ENCODE results near the gene ZNF598. TPM values are rescaled to one million over a fixed set of nuclear protein-coding genes. Genes with fewer than 3 reads are reported as not detected.

ZNF598 gene
- total RNA-seq, 4 donors from 2014 or later: 37.0 to 83.1 (median 49.2) TPM

- WGBS, 2 donors: 90 to 93% methylated on average over 8 of the region's 8 CpGs
- Histone ChIP-seq H3K36me3 (peaks cover 8 to 23% (median 12%) of the 10 kb centered on the region in 3 donors), H3K27ac (peak overlapping the region in 2 of 4 donors; percentile 2 to 92), H3K4me3 (no peak overlapping the region), H3K27me3 (no peaks in the 10 kb centered on the region), H3K4me1 (peaks cover 4 to 71% (median 61%) of the 10 kb centered on the region in 4 donors), H3K9me3 (no peaks in the 10 kb centered on the region)
- no peak for DNase-seq (ENCODE audit: low spot score in 2 of 2)
- TF ChIP-seq POLR2A (IDR thresholded peaks at IDR 0.05) (no peak), CTCF (IDR thresholded peaks at IDR 0.05) (no peak), EP300 (IDR thresholded peaks at IDR 0.05) (no peak)
These were observed 3.3 kb downstream of the ZNF598 start for GRCh38 chr16:2006317-2006716.

GRCh38 chr16:2005646-2006045, 4.0 kb downstream of the ZNF598 start:
- DNase-seq (ENCODE audit: low spot score in 2 of 2): no peak
- Histone ChIP-seq H3K9me3 (no peaks in the 10 kb centered on the region), H3K4me1 (peaks cover 4 to 69% (median 61%) of the 10 kb centered on the region in 4 donors), H3K36me3 (peaks cover 8 to 30% (median 16%) of the 10 kb centered on the region in 3 donors), H3K4me3 (no peak overlapping the region), H3K27ac (peak overlapping the region in 3 of 4 donors; percentile 62 to 92 (median 75)), H3K27me3 (no peaks in the 10 kb centered on the region)
- 23 to 51% methylated on average over 15 to 18 of the region's 21 CpGs for WGBS, 2 donors
- TF ChIP-seq EP300 (IDR thresholded peaks at IDR 0.05) (no peak), CTCF (IDR thresholded peaks at IDR 0.05) (peak in 3 of 5 experiments; percentile 6 to 57 (median 36)), POLR2A (IDR thresholded peaks at IDR 0.05) (no peak)

GRCh38 chr16:2004795-2005517, 4.7 kb downstream of the ZNF598 start:
- Histone ChIP-seq H3K4me3 (no peak overlapping the region), H3K27me3 (no peaks in the 10 kb centered on the region), H3K4me1 (peaks cover 4 to 62% (median 54%) of the 10 kb centered on the region in 4 donors), H3K9me3 (no peaks in the 10 kb centered on the region), H3K27ac (peak overlapping the region in 3 of 4 donors; percentile 62 to 92 (median 75)), H3K36me3 (peaks cover 11 to 37% (median 16%) of the 10 kb centered on the region in 3 donors)
- 63 to 78% methylated on average over 14 to 21 of the region's 34 CpGs for WGBS, 2 donors
- no peak for DNase-seq (ENCODE audit: low spot score in 2 of 2)
- TF ChIP-seq CTCF (IDR thresholded peaks at IDR 0.05): no peak
- TF ChIP-seq POLR2A (IDR thresholded peaks at IDR 0.05): no peak

GRCh38 chr16:2003827-2004641, 5.6 kb downstream of the ZNF598 start:
- H3K27ac ChIP-seq: peak overlapping the region in 3 of 4 donors; percentile 46 to 92 (median 62)
- TF ChIP-seq POLR2A (IDR thresholded peaks at IDR 0.05): no peak
- TF ChIP-seq CTCF (IDR thresholded peaks at IDR 0.05): peak; percentile 84 to 95 (median 92)
- peak overlapping the region in 1 of 4 donors; percentile 13 for H3K4me3 ChIP-seq
- peak; percentile 66 to 78 for DNase-seq (ENCODE audit: low spot score in 2 of 2)
- WGBS, 2 donors: 32 to 49% methylated on average over 12 to 25 of the region's 36 CpGs
- no peaks in the 10 kb centered on the region for H3K27me3 ChIP-seq
- no peaks in the 10 kb centered on the region for H3K9me3 ChIP-seq
- H3K4me1 ChIP-seq: peaks cover 4 to 61% (median 52%) of the 10 kb centered on the region in 4 donors
- H3K36me3 ChIP-seq: peaks cover 17 to 46% (median 23%) of the 10 kb centered on the region in 3 donors
